Karpas-422 (cell line): Measurements from ENCODE around the gene MYH14. TPM values are rescaled to one million over a fixed set of nuclear protein-coding genes. Genes with fewer than 3 reads are reported as not detected.
"Not testable (repeated sequence)": the region's sequence is repeated elsewhere in the genome, so short reads cannot be mapped to it uniquely, and the experiment has no call there.

Source experiments
- DNase-seq: peaks from one replicate; pipeline ENCODE4 v3.0.0-alpha.2; 2015
- H2AFZ ChIP-seq: fragments of 200-600 bp; sonication (generic); 2 replicates; pipeline ENCODE4 v1.6.1; 2014; ENCODE audit warnings: antibody characterized with exemption, low read length, mixed read lengths
- H3K27ac ChIP-seq: fragments of 200-600 bp; sonication (generic); 2 replicates; pipeline ENCODE4 v1.5.1; 2014; ENCODE audit warnings: mild to moderate bottlenecking, low read length, moderate library complexity
- H3K27me3 ChIP-seq: fragments of 200-600 bp; sonication (generic); 2 replicates; pipeline ENCODE4 v1.6.1; 2014; ENCODE audit warnings: low read length, mixed read lengths
- H3K36me3 ChIP-seq: fragments of 200-600 bp; sonication (generic); 2 replicates; pipeline ENCODE4 v1.6.1; 2014; ENCODE audit warnings: low read length, mixed read lengths; ENCODE audit not compliant: insufficient read depth
- H3K4me1 ChIP-seq: fragments of 200-600 bp; sonication (generic); 2 replicates; pipeline ENCODE4 v1.6.1; 2014; ENCODE audit warnings: mild to moderate bottlenecking, low read length, mixed read lengths
- H3K4me2 ChIP-seq: fragments of 200-600 bp; sonication (generic); 2 replicates; pipeline ENCODE4 v1.6.1; 2014; ENCODE audit warnings: low read length, low read depth, mild to moderate bottlenecking; ENCODE audit not compliant: poor library complexity, severe bottlenecking
- H3K4me3 ChIP-seq: fragments of 200-600 bp; sonication (generic); 2 replicates; pipeline ENCODE4 v1.5.1; 2014; ENCODE audit warnings: mild to moderate bottlenecking, antibody characterized with exemption, low read length, mixed read lengths
- H3K79me2 ChIP-seq: fragments of 200-600 bp; sonication (generic); 2 replicates; pipeline ENCODE4 v1.6.1; 2014; ENCODE audit warnings: mild to moderate bottlenecking, low read length, mixed read lengths
- H3K9ac ChIP-seq: fragments of 200-600 bp; sonication (generic); 2 replicates; pipeline ENCODE4 v1.6.0; 2014; ENCODE audit warnings: low read length
- H3K9me2 ChIP-seq: fragments of 200-600 bp; sonication (generic), shearing (Covaris generic); replicated peaks from 2 replicates; pipeline ENCODE4 v1.6.0; 2014; ENCODE audit warnings: mild to moderate bottlenecking, low read length, moderate library complexity; ENCODE audit not compliant: insufficient read depth
- H3K9me3 ChIP-seq: fragments of 300-700, 200-600 bp; sonication (generic); 2 replicates; pipeline ENCODE4 v1.6.1; 2014; ENCODE audit warnings: low read length, mixed read lengths
- H4K20me1 ChIP-seq: fragments of 200-600 bp; sonication (generic); 2 replicates; pipeline ENCODE4 v1.6.1; 2014; ENCODE audit warnings: mild to moderate bottlenecking, antibody characterized with exemption, low read length, low read depth; ENCODE audit not compliant: insufficient read depth
- total RNA-seq: library from RNA; depleted of rRNA; stranded (reverse); fragments of >200 nt; shearing (Covaris generic); gene quantifications from 2 replicates; pipeline ENCODE4 v1.2.3, GENCODE V29; 2014; ENCODE audit warnings: low replicate concordance

The MYH14 gene
- total RNA-seq, 1 experiment from 2014 or later: not detected

GRCh38 chr19:50333737-50334617 lies 130.6 kb downstream of the MYH14 start:
- DNase-seq: peak; percentile 69
- H3K4me2 ChIP-seq: peak overlapping the region; percentile 71
- no peaks in the 10 kb centered on the region for H3K9me2 ChIP-seq
- no peaks in the 10 kb centered on the region for H3K9me3 ChIP-seq
- H3K9ac ChIP-seq: peak overlapping the region; percentile 77
- peak overlapping the region; percentile 92 for H3K27ac ChIP-seq
- peaks cover 44% of the 10 kb centered on the region for H3K36me3 ChIP-seq
- H2AFZ ChIP-seq: no peak overlapping the region
- H4K20me1 ChIP-seq: peaks cover 17% of the 10 kb centered on the region; the same call in 1 of the 2 replicates
- H3K4me3 ChIP-seq: peak overlapping the region; percentile 56
- no peaks in the 10 kb centered on the region for H3K27me3 ChIP-seq
- H3K79me2 ChIP-seq: peaks cover 10% of the 10 kb centered on the region
- H3K4me1 ChIP-seq: peaks cover 81% of the 10 kb centered on the region

DNA sequence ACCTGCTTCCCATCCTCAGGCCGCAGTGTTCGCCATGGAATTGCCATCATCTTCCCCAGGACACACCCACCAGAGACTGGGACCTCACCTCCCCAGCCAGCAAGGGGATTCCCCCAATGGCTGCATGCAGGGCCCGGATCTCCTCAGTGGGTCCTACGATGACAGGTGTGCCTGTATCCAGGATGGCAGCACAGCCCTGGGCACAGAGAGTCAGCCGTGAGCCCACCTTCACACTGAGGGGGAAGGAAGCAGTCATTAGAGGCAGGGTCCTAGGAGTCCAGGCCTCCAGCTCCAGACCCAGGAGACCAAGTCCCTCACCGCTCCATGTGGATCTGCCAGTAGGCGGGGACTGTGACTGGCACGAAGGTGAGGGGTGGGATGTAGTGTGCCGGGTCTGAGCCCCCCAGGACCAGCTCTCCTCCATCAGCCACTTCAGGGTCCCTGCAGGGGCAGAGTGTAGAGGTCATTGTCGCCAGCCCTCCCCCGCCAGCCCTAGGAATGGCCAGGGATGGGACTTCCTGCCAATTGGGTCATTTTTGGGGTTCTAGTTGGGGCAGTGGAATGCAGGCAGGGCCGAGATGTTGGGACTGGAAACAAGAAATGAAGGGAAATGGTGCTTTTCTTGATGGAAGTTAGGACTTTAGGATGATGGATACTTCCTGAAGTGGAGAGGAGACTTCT lies 131.5 kb downstream of the MYH14 start:
- Histone ChIP-seq H3K27ac (peak overlapping the region; percentile 42), H3K4me3 (no peak overlapping the region; the same call in 1 of the 2 replicates), H3K9me2 (no peaks in the 10 kb centered on the region), H3K36me3 (peaks cover 53% of the 10 kb centered on the region), H3K9me3 (no peaks in the 10 kb centered on the region), H3K4me1 (peaks cover 85% of the 10 kb centered on the region), H4K20me1 (peaks cover 26% of the 10 kb centered on the region; the same call in 1 of the 2 replicates), H3K27me3 (no peaks in the 10 kb centered on the region), H3K9ac (no peak overlapping the region), H3K79me2 (peaks cover 19% of the 10 kb centered on the region), H2AFZ (no peak overlapping the region), H3K4me2 (peak overlapping the region; percentile 5)
- no peak for DNase-seq

DNA sequence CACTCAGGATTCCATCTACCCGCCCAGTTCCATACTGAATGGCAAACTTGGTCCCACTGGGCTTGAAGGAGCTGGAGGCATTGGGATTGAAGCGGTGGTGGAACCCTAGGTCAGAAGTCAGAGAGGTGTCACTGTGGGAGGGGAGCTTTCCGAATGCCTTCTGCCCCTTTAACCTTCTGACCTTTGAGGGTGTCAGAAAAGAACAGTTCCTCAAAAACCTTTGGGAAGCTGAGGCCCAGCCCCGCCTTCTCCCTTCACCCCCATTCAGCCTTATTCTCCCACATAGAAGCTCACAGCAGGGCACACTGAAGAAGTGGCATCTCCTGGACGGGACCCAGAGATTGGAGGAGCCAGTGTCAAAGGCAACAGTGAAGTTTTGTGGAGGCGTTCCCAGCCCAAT lies 133.6 kb downstream of the MYH14 start:
- not testable (repeated sequence) for H3K9ac ChIP-seq, H2AFZ ChIP-seq, H3K4me2 ChIP-seq, H3K9me3 ChIP-seq, DNase-seq, H3K9me2 ChIP-seq, H3K27ac ChIP-seq, H3K4me3 ChIP-seq, H3K27me3 ChIP-seq
- peaks cover 61% of the 10 kb centered on the region for H3K36me3 ChIP-seq
- H4K20me1 ChIP-seq: peaks cover 34% of the 10 kb centered on the region; the same call in 1 of the 2 replicates
- H3K4me1 ChIP-seq: peaks cover 87% of the 10 kb centered on the region
- peaks cover 31% of the 10 kb centered on the region for H3K79me2 ChIP-seq

DNA sequence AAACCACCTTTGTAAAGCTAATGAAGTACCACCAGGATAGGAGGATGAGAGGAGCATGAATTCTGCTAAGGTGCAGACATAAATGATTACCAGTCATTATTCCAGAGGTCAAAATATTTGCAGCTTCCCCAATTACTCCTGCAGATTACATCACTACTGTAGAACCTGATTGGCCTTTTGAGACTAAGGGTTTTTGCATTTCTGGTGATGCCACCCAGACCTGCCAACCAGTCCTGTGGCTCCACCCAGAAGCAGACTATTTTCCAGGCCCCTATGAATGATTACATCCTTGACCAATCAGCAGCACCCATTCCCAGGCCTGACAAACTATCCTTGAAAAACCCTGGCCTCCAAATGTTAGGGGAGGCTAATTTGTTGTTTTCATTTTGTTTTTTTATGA lies 136.9 kb downstream of the MYH14 start:
- peak overlapping the region; percentile 95 for H3K27ac ChIP-seq
- peak overlapping the region; percentile 81 for H3K4me2 ChIP-seq
- H3K9me2 ChIP-seq: no peaks in the 10 kb centered on the region
- H2AFZ ChIP-seq: no peak overlapping the region
- H3K4me3 ChIP-seq: peak overlapping the region; percentile 44
- H3K79me2 ChIP-seq: peaks cover 49% of the 10 kb centered on the region
- peak overlapping the region; percentile 50 for H3K9ac ChIP-seq
- H3K9me3 ChIP-seq: no peaks in the 10 kb centered on the region; the same call in 1 of the 2 replicates
- H4K20me1 ChIP-seq: peaks cover 28% of the 10 kb centered on the region; the same call in 1 of the 2 replicates
- peaks cover 52% of the 10 kb centered on the region for H3K36me3 ChIP-seq
- peaks cover 80% of the 10 kb centered on the region for H3K4me1 ChIP-seq
- peak; percentile 73 for DNase-seq
- H3K27me3 ChIP-seq: no peaks in the 10 kb centered on the region

GRCh38 chr19:50341091-50341564 lies 137.7 kb downstream of the MYH14 start:
- peaks cover 48% of the 10 kb centered on the region for H3K36me3 ChIP-seq
- peak overlapping the region; percentile 95 for H3K27ac ChIP-seq
- H3K4me3 ChIP-seq: peak overlapping the region; percentile 44
- H3K9me3 ChIP-seq: no peaks in the 10 kb centered on the region; the same call in 1 of the 2 replicates
- peaks cover 49% of the 10 kb centered on the region for H3K79me2 ChIP-seq
- peaks cover 28% of the 10 kb centered on the region; the same call in 1 of the 2 replicates for H4K20me1 ChIP-seq
- H3K9ac ChIP-seq: peak overlapping the region; percentile 50
- H3K9me2 ChIP-seq: no peaks in the 10 kb centered on the region
- peak; percentile 97 for DNase-seq
- H3K4me1 ChIP-seq: peaks cover 82% of the 10 kb centered on the region
- peak overlapping the region; percentile 81 for H3K4me2 ChIP-seq
- no peaks in the 10 kb centered on the region for H3K27me3 ChIP-seq
- H2AFZ ChIP-seq: no peak overlapping the region

DNA sequence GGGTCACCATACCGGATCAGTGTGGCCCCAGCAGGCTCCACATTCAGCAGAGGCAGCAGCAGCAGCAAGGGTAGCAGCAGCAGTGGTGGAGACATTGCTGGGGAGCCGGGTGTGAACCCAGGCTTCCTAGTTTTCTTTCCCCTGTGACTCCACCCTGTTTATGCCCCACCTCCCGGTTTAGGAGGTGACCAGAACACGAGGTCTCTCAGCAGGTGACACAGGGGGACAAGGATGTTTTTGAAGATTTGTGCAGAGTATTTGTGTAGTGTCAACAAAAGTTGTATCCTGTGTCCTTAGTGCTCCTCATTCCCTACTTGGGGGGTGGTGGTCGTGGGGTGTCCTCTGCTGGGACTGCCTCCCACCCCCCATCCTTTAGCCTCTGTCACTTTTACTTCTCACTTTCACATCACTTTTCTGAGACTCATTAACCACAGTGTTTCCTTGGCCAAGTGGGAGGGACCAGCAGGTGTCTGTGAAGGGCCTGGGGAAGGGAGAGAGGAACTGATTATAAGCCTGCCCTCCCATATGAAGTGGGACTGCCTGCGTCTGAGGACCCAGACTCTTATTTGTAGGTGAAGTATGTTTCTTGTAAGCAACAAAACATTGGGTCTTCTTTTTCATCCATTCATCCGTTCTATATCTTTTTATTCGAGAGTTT lies 141.4 kb downstream of the MYH14 start:
- Histone ChIP-seq H3K27ac (peak overlapping the region; percentile 95), H3K4me3 (peak overlapping the region; percentile 73), H3K27me3 (no peaks in the 10 kb centered on the region), H4K20me1 (peaks cover 9% of the 10 kb centered on the region; the same call in 1 of the 2 replicates), H3K79me2 (peaks cover 31% of the 10 kb centered on the region), H3K4me2 (peak overlapping the region; percentile 81), H3K9me3 (no peaks in the 10 kb centered on the region; the same call in 1 of the 2 replicates), H3K9me2 (no peaks in the 10 kb centered on the region), H3K9ac (peak overlapping the region; percentile 92), H3K4me1 (peaks cover 92% of the 10 kb centered on the region), H3K36me3 (peaks cover 18% of the 10 kb centered on the region), H2AFZ (peak overlapping the region; percentile 41; the same call in 1 of the 2 replicates)
- DNase-seq: peak; percentile 95

DNA sequence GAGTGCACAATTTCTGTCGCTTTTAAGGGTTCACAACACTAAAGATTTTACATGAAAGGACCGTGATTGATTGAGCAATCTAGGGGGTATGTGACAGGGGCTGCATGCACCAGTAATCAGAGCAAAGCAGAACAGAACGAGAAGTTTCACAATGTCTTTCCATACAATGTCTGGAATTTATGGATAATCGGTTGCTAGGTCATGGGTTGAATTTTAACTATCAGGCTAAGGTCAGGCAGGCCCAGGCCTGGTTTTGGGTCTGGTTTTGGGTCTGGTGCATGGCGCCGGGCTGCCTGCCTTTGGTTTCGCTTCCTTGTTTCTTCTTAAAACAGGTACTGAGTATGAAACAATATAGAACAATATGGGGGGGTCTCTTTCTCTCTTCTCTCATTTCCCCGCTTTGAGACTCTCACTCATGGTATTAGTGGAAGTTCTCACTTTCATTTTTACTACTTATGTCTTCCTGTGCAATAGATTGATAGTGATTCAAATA lies 143.7 kb downstream of the MYH14 start:
- Histone ChIP-seq H3K79me2 (peaks cover 18% of the 10 kb centered on the region), H3K9ac (peak overlapping the region; percentile 58), H3K4me3 (peak overlapping the region; percentile 35), H2AFZ (peak overlapping the region; percentile 22), H3K4me1 (peaks cover 79% of the 10 kb centered on the region), H3K27ac (peak overlapping the region; percentile 95), H3K4me2 (peak overlapping the region; percentile 61)
- H3K9me3 ChIP-seq, H4K20me1 ChIP-seq, H3K36me3 ChIP-seq, H3K27me3 ChIP-seq, H3K9me2 ChIP-seq: not testable (repeated sequence)
- DNase-seq: peak; percentile 93
